Fibroblast of villous mesenchyme (primary cell): ENCODE data around the gene CCDC12. TPM values are rescaled to one million over a fixed set of nuclear protein-coding genes. Genes with fewer than 3 reads are reported as not detected.

Experiments used
- DNase-seq: peaks from one replicate; pipeline ENCODE4 v3.0.0-alpha.2; 2010; ENCODE audit warnings: low read depth
- H3K4me3 ChIP-seq: 2 replicates; pipeline ENCODE4 v1.5.1; 2011; ENCODE audit warnings: low read depth, mild to moderate bottlenecking, low read length
- total RNA-seq: library from RNA; depleted of rRNA; stranded (reverse); fragments of >200 nt; gene quantifications from 2 replicates; pipeline ENCODE4 v1.2.3, GENCODE V29; 2012
- TF ChIP-seq, protein P1 (sequence below): IDR thresholded peaks from 2 replicates; pipeline ENCODE4 v1.5.1; 2012; ENCODE audit warnings: low read depth, mild to moderate bottlenecking, low read length; ENCODE audit not compliant: insufficient read depth

The CCDC12 gene
- total RNA-seq, 1 donor = 18.6 TPM

DNA sequence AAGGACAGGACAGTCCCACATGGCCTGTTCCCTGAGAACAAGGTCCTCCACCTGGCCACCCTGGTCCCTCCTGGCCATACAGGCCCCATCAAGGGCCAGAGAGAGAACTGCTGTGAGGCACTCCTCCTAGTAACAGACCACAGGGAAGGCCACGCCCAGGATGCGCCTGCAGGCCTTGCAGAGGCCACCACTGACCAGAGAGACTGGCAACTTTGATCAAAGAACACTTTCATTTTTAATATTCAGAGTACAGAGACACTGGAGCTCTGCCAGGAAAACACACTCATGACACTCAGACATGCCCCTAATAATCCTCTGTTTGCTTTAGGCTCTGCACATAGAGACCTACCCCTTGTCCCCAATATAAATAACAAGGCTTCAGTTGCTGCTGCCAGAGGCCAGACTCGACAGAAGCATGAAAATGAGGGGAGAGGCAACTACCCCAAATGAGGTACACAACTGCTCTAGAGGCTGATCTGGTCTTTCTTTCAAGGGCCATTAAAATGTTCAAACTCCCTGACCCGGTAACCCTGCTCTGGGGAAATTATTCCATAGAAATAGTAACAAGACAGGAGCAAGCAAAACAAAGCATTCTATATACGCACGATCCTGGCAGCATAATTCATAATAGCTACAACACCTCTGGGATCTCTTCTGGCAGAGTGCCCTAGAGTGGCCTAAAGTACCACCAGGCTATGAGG is 44.8 kb downstream of the CCDC12 start:
- peak; percentile 95 for DNase-seq
- TF ChIP-seq, protein P1, sequence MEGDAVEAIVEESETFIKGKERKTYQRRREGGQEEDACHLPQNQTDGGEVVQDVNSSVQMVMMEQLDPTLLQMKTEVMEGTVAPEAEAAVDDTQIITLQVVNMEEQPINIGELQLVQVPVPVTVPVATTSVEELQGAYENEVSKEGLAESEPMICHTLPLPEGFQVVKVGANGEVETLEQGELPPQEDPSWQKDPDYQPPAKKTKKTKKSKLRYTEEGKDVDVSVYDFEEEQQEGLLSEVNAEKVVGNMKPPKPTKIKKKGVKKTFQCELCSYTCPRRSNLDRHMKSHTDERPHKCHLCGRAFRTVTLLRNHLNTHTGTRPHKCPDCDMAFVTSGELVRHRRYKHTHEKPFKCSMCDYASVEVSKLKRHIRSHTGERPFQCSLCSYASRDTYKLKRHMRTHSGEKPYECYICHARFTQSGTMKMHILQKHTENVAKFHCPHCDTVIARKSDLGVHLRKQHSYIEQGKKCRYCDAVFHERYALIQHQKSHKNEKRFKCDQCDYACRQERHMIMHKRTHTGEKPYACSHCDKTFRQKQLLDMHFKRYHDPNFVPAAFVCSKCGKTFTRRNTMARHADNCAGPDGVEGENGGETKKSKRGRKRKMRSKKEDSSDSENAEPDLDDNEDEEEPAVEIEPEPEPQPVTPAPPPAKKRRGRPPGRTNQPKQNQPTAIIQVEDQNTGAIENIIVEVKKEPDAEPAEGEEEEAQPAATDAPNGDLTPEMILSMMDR = no peak
- no peak overlapping the region for H3K4me3 ChIP-seq

DNA sequence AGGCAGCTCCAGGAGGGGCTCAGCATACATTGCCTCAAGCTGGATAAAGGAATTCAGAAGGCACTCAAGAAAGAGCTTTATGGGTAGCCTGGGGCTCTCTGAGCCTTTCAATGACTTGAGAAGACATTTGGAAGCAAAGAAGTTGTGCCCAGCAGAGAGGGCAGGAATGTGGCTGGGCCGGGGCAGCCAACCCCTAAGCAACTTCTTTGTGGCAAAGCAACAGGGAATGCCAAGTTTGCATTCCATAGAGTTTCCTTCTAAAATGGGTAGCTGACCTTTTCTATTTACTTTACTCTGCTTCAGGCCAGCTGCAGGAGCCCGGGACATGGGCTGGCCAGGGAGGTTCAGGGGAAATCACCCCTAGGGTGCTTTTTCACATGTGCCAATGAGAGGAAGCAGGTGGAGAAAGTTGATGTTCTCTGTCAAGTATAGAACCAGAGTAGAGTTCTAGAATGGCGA is 45.6 kb downstream of the CCDC12 start:
- DNase-seq = no peak
- TF ChIP-seq, protein P1 = no peak
- H3K4me3 ChIP-seq = no peak overlapping the region

DNA sequence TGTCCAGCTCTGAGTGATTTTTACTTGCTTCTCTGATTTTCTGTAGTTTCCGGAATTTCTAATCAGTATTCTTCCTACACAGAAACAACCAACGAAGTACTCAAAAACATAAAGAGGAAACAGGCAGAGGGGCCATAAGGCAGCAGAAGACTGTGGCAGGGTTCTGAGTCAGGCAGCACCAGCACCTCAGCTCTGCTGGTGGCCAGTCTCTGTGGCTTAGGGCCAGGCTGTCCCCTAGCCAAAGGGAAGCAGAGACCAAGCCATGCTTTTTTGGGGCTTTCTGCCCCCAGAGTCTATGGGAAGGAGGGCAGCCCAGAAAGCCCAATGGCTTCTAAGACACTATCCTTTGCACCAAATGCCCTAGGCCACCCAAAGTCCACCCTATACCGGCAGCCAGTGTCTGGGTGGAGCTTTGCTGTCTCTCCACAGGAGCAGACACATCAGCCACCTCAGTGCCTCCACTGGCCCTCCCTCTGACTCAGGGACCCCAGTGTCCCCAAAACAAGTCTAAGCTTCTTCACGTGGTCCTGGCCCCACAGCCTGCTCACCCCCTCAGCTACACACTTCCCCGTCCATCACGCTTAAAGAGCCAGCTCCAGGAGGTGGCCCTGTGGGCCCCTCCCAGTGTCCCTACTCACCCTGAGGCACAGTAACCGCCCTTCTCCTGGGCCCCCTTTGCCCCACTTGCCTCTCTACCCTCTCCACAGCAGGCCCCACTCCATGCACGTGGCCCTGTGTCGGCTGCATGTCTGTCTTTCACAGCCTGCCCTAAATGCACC is 46.2 kb downstream of the CCDC12 start:
- TF ChIP-seq, protein P1 = no peak
- no peak overlapping the region for H3K4me3 ChIP-seq
- DNase-seq = no peak

DNA sequence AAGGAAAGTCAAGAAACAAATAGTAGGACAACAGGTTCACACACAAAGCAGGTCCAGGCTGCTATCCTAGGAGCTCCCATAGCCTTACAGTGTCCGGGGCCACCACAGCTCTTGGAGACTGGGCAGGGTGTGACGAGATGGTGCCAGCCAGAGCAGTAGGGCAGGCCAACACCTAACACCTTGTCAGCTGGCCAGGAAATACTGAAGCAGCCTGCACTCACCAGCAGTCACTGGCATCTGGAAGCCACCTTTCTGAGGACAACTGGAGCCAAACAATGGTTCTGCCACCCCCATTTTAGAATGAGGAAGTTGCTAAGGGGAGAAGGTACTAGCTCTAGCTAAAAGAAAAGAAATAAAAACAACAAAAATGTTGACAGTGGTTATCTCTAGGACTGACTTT is 47.2 kb downstream of the CCDC12 start:
- H3K4me3 ChIP-seq = no peak overlapping the region
- DNase-seq = no peak
- TF ChIP-seq, protein P1 = no peak

DNA sequence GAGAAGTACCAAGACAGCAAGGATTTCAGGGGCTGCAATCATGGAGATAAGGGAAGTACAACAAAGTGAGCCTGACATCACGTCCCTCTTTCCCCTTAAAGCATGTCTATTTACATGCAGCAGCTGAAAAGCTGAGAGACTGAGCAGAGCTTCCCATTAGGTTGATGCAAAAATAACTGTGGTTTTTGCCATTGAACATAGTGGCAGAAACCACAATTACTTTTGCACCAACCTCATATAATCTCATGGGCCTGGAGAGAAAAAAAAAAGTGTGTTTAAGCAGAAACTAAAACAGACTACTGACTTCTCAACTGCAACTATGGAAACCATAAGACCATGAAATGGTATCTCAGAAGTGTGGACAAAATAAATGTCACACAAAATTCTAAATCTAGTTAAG is 48.3 kb downstream of the CCDC12 start:
- no peak overlapping the region for H3K4me3 ChIP-seq
- DNase-seq = peak; percentile 69
- TF ChIP-seq, protein P1 = no peak

DNA sequence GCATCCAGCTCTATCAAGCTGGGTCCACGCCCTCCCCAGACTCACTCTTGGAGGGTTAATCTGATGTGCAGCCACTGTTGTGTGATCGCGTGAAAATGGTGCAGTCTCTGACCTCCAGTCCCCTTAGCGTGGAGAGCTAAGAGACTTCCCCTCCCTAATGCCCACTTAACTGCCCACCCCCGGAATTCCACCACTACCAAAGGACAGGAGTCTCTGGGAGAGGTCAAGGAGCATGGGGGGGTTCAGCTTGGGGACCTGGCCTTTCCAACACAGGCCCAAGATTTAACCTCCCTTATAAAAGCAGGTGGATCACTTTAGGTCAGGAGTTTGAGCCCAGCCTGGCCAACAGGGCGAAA is 48.8 kb downstream of the CCDC12 start:
- no peak for DNase-seq
- no peak overlapping the region for H3K4me3 ChIP-seq
- TF ChIP-seq, protein P1 = no peak
